GM18502 (cell line): ENCODE measurements around the gene RRP1.

Source experiments
- ATAC-seq: cut with Tn5 transposase; IDR thresholded peaks from one replicate; pipeline ENCODE4 v1.9.1; 2021; ENCODE audit warnings: mild to moderate bottlenecking; ENCODE audit not compliant: unreplicated experiment, poor library complexity

RRP1 gene

GRCh38 chr21:43789276-43790009 is at the start of gene RRP1:
TSS of gene RRP1 (plus strand) at chr21:43789577. CDS start at chr21:43789630, 53 bp downstream.
- peak; percentile 85 for ATAC-seq

GRCh38 chr21:43739621-43740435 is 49.5 kb upstream of the RRP1 start:
- no peak for ATAC-seq

- ATAC-seq: no peak
Observed at GRCh38 chr21:43740497-43741156, 48.8 kb upstream of the RRP1 start.

DNA sequence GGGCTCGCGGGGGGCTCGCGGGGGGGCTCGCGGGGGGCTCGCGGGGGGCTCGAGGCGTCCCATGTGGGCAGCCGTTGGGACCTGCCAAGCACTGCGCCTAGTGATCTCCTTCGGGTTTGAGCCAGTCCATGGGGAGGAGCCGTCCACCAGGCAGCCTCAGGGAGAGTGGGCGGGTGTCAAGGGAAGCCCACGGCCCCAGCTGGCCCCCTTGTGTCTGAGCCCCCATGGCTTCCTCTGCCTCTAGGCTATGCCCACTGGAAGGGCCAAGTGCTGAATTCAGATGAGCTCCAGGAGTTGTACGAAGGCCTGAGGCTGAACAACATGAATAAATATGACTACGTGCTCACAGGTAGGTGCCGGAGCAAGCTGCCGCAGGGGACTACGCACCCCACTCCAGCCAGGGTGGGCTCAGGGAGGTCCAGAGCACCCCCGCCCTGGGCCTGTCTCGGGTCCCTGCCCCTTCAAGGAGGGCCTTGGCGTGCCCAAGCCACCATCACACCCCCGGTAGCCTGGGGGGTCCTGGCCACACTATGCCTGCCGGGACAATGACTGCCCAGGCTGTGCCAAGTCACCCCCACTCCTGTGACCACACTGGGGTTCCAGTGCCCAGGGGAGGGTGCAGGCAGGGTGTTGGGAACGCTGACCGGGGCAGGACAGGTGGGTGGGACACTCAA is 47.8 kb upstream of the RRP1 start:
- no peak for ATAC-seq

DNA sequence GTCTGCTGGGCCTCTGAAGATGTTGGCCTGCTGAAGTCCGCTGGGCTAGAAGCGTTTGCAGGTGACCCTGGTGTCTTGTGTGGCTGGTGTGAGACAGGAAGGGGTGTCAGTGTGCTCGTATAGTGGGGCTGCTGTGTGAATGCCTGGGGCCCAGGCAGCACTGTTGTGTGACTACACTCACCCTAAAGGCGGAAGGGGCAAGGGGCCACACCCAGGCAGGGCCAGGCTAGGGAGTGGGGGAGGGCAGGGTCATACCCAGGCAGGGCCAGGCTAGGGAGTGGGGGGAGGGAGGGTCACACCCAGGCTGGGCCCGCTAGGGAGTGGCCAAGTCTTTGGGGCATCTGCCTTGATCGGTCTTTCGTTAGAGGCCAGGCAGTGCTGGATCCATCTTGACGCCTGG is 45.4 kb upstream of the RRP1 start:
- ATAC-seq: no peak

- no peak for ATAC-seq
Observed at GRCh38 chr21:43744725-43745124, 44.7 kb upstream of the RRP1 start.

- ATAC-seq: no peak
Observed at GRCh38 chr21:43745772-43746517, 43.4 kb upstream of the RRP1 start.

GRCh38 chr21:43748622-43749021 is 40.8 kb upstream of the RRP1 start:
- no peak for ATAC-seq

DNA sequence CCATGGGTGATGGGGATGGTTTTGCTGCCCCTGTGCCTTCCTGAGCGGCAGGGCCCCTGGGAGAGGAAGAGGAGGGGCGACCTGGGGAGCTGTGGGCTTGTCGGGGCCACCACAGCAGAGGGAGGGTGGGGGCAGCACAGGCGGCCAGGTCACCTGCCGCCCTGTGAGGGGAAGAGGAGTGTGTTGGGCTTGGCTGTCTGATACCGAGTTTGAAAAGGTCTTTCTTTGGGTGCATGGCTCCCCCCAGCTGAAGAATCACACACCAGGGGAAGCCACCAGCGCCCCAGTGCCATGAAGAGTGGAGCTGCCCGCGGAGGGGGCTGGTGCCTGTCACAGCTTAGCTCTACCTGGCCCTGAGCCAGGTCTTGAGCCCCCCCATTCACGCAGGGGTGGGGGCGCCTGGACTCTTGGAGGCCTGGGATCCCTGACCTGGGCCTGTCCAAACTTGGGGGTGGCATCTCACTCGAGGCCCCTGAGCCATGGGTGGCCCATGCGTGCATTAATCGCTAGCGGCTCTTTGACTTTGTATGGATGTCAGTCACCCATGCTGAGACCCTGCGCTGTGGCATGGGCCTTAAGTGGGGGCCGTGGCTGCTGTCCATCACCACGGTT is 39.6 kb upstream of the RRP1 start:
- no peak for ATAC-seq

DNA sequence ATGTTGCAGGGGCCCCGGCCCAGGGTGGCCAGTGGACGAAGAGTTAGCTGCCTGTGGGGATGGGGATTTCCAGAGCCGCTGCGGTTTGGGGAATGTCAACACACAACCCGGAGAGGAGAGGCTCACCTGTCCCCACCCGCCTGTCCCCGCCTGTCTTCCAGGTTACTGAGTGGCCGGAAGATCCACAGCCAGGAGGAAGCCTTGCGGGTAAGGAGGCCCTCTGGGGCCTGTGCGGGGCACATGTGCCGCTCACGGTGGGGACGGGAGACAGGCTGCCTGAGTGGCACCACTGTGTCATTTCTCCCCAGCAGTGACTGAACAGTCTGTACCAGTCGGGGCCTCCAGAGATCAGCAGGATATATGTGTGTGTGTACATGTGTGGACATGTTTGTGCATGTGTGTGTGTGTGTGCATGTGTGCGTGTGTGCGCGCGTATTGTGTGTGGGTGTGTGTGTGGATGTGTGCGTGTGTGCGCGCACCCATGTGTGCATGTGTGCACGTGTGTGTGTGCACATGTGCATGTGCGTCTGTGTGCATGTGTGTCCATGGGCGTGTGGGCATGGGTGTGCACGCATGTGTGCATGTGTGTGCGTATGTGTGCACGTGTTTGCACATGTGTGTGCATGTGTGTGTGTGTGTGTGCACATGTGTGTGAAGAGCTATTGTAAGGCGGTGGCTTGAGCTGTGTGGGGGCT is 38.9 kb upstream of the RRP1 start:
- no peak for ATAC-seq

DNA sequence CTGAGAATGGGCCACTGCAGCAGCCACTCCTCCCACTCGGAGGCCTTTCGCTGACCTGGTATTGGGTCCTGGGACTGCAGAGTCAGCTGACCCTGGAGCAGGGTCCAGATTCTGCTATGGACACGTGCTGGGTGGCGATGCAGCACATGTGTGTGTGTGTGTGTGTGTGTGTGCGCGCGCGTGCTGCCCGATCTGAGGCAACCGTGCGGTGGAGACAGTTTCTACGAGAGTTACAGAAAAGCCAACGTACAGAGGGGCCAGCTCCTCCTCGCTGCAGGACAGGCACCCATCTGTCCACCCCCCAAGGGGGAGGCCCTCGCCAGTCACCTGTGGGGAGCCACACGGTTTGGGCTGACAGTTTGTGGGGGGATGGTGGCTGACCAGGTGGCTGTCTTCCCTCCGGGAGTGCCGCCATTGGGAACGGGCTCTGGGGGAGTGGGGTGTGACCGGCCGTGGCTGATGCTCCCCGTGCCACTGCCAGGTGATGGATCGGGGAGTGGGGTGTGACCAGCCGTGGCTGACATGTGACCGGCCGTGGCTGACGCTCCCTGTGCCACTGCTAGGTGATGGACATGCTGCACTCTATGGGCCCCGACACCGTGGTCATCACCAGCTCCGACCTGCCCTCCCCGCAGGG is 37.3 kb upstream of the RRP1 start:
- no peak for ATAC-seq

GRCh38 chr21:43752758-43753438 is 36.5 kb upstream of the RRP1 start:
- ATAC-seq: no peak

GRCh38 chr21:43753439-43753799 is 36.0 kb upstream of the RRP1 start:
- ATAC-seq: no peak

- ATAC-seq: no peak
Observed at GRCh38 chr21:43754948-43755781, 34.2 kb upstream of the RRP1 start.

DNA sequence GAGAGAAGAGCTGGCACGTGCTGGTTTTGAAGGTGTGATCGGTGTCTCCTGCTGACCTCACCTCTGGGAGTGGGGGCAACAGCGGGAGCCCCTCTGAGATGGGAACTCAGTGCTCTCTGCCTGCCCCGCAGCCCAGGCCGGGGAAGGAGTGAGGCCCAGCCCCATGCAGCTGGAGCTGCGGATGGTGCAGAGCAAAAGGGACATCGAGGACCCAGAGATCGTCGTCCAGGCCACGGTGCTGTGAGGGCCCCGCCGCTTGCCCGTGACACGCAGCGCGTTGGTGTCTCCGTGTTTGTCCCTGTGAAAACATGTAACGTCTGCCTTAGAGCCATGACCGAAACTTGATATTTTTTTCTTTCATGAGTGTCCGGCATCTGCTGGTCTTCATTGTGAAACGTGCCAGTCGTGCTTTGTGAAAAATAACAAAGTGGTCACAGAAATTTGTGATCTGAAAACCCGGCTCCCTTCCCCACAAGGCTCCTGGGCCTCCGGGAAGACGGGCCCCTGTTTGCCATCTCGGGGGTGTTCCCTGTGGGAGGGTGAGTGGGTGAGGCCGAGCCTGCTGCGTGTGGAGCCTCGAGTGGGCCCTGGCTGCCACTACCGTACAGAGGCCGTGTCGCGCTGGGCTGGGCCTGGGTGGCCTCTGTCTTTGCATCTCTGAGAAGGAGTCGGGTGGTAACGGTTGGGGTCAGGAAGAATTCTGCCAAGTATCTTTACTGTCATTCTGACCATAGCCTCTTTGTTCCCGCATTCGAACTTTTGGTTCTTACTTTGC is 33.4 kb upstream of the RRP1 start:
- no peak for ATAC-seq

DNA sequence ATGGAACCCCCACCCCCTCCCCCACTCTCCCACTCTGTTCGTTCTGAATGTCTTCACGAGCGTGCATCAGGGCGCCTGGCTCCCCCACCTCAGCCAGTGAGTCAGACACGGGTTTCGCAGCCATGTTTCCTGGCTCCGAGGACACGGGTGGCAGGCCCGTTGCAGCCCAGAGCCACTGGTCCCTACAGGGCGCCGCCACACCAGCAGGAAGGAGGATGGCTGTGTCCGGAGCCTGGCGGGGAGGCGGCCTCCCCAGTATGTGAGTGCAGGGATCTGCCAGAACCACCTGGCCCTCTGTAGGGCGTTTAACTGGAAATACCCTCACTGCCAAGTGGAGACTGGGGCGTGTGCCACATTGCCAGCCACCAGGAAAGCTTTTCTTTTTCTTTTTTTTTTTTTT is 31.8 kb upstream of the RRP1 start:
- ATAC-seq: no peak
